H1 (cell line): ENCODE data around the gene SUCLG2. TPM values are rescaled to one million over a fixed set of nuclear protein-coding genes. Genes with fewer than 3 reads are reported as not detected.

Source experiments
- JUND ChIP-seq: IDR thresholded peaks from 2 replicates; pipeline ENCODE4 v1.6.1; 2011; ENCODE audit warnings: mild to moderate bottlenecking, improper control_type of control experiment, low read length
- TAF1 ChIP-seq: IDR thresholded peaks from 2 replicates; pipeline ENCODE4 v1.6.1; 2011; ENCODE audit warnings: mild to moderate bottlenecking, low read depth, low read length
- polyA plus RNA-seq, 7 experiments: library from polyadenylated mRNA; depleted of rRNA in 3 of 7; stranded (reverse) in 5 of 7; unstranded in 2 of 7; fragments of >200 nt in 5 of 7; fragments of 200-250 nt in 2 of 7; gene quantifications; 1 replicate in 5 of 7; 2 replicates in 1 of 7; 4 replicates in 1 of 7; pipeline versions ENCODE4 v1.2.1 to v1.2.3, GENCODE V29; 2011 to 2013; ENCODE audit warnings: missing spikeins in 2 of 7, mixed read lengths in 2 of 7
- total RNA-seq: library from RNA; stranded (reverse); fragmentation: NEBNext Ultra II Directional; extraction: Animal tissue kit (Norgen Biotek cat#: 25700); gene quantifications from 2 replicates; pipeline ENCODE4 v1.2.1, GENCODE V29; 2021

The SUCLG2 gene
- total and polyA plus RNA-seq, 2 of the 8 experiments (the other 6 are each of a cell fraction or from before 2014, with no cell fraction given) = 12.9 to 46.2 TPM

GRCh38 chr3:67437789-67438188 lies 216.6 kb downstream of the SUCLG2 start (continued):
- TF ChIP-seq TAF1 (no peak), JUND (no peak)
